ENCODE measurements around the gene MTCL3.

- TF ChIP-seq EZH2 (IDR thresholded peaks at IDR 0.05; ENCODE audit: borderline replicate concordance) (no peak), CTCF (IDR thresholded peaks at IDR 0.05; ENCODE audit: poor library complexity) (no peak), EZH2phosphoT487 (IDR thresholded peaks at IDR 0.05; ENCODE audit: low read depth, severe bottlenecking, unreplicated experiment) (no peak)
Measured at GRCh38 chr6:127547215-127547614, 28.1 kb upstream of the MTCL3 start.

Measured in hepatocyte (in vitro differentiated cells).